ENCODE measurements around the gene AGPS. TPM values are rescaled to one million over a fixed set of nuclear protein-coding genes. Genes with fewer than 3 reads are reported as not detected.

AGPS gene
- total RNA-seq, 2 experiments from 2014 or later: 52.0 to 52.8 TPM

- POLR2A ChIA-PET: no interaction called here
- no peaks in the 10 kb centered on the region for H3K9me3 Mint-ChIP-seq
- peaks cover 17% of the 10 kb centered on the region for H3K36me3 Mint-ChIP-seq (ENCODE audit: low read depth)
- no peak overlapping the region for H3K4me3 Mint-ChIP-seq
- H3K27ac Mint-ChIP-seq: no peak overlapping the region
- no peak for DNase-seq
- H3K27me3 Mint-ChIP-seq: no peaks in the 10 kb centered on the region
- CTCF ChIA-PET: interaction anchor here (0.7 kb wide), 1 partner anchor 21 kb away, joined by 3 read pairs; no protein-coding TSS in a partner anchor
- H3K4me1 Mint-ChIP-seq: no peaks in the 10 kb centered on the region
Measured at GRCh38 chr2:177495945-177496344, 103.4 kb downstream of the AGPS start.

- no peak for DNase-seq
- no peak overlapping the region for H3K4me3 Mint-ChIP-seq
- ChIA-PET POLR2A (no interaction called here), CTCF (no interaction called here)
- H3K27me3 Mint-ChIP-seq: no peaks in the 10 kb centered on the region
- no peaks in the 10 kb centered on the region for H3K9me3 Mint-ChIP-seq
- peaks cover 17% of the 10 kb centered on the region for H3K36me3 Mint-ChIP-seq (ENCODE audit: low read depth)
- H3K27ac Mint-ChIP-seq: no peak overlapping the region
- peaks cover 5% of the 10 kb centered on the region for H3K4me1 Mint-ChIP-seq
Measured at GRCh38 chr2:177496921-177497320, 104.3 kb downstream of the AGPS start.

GRCh38 chr2:177501186-177501585 lies 108.6 kb downstream of the AGPS start:
- H3K27me3 Mint-ChIP-seq: no peaks in the 10 kb centered on the region
- H3K4me3 Mint-ChIP-seq: no peak overlapping the region
- CTCF ChIA-PET: no interaction called here
- DNase-seq: no peak
- no peaks in the 10 kb centered on the region for H3K9me3 Mint-ChIP-seq
- peaks cover 18% of the 10 kb centered on the region for H3K36me3 Mint-ChIP-seq (ENCODE audit: low read depth)
- H3K4me1 Mint-ChIP-seq: peaks cover 5% of the 10 kb centered on the region
- POLR2A ChIA-PET: no interaction called here
- H3K27ac Mint-ChIP-seq: no peak overlapping the region

- no peak for DNase-seq
- Mint-ChIP-seq H3K27ac (no peak overlapping the region), H3K36me3 (ENCODE audit: low read depth) (peaks cover 31% of the 10 kb centered on the region), H3K9me3 (no peaks in the 10 kb centered on the region), H3K4me3 (no peak overlapping the region), H3K27me3 (no peaks in the 10 kb centered on the region), H3K4me1 (no peaks in the 10 kb centered on the region)
- CTCF ChIA-PET: no interaction called here
- POLR2A ChIA-PET: no interaction called here
Measured at GRCh38 chr2:177506505-177506904, 113.9 kb downstream of the AGPS start.

GRCh38 chr2:177506998-177507397 lies 114.4 kb downstream of the AGPS start:
- ChIA-PET CTCF (no interaction called here), POLR2A (no interaction called here)
- Mint-ChIP-seq H3K36me3 (ENCODE audit: low read depth) (peaks cover 31% of the 10 kb centered on the region), H3K9me3 (no peaks in the 10 kb centered on the region), H3K4me3 (no peak overlapping the region), H3K4me1 (no peaks in the 10 kb centered on the region), H3K27me3 (no peaks in the 10 kb centered on the region), H3K27ac (no peak overlapping the region)
- DNase-seq: no peak

- ChIA-PET CTCF (no interaction called here), POLR2A (no interaction called here)
- Mint-ChIP-seq H3K4me1 (peaks cover 6% of the 10 kb centered on the region), H3K9me3 (no peaks in the 10 kb centered on the region), H3K27ac (no peak overlapping the region), H3K27me3 (no peaks in the 10 kb centered on the region), H3K4me3 (no peak overlapping the region), H3K36me3 (ENCODE audit: low read depth) (peaks cover 18% of the 10 kb centered on the region)
- DNase-seq: no peak
Measured at GRCh38 chr2:177516824-177517544, 124.4 kb downstream of the AGPS start.

GRCh38 chr2:177518754-177519153 lies 126.2 kb downstream of the AGPS start:
- Mint-ChIP-seq H3K4me3 (no peak overlapping the region), H3K27ac (no peak overlapping the region), H3K36me3 (ENCODE audit: low read depth) (peaks cover 21% of the 10 kb centered on the region), H3K9me3 (no peaks in the 10 kb centered on the region), H3K27me3 (no peaks in the 10 kb centered on the region), H3K4me1 (peaks cover 6% of the 10 kb centered on the region)
- DNase-seq: no peak
- CTCF ChIA-PET: interaction anchor here (1.4 kb wide), 1 partner anchor 183 kb away, joined by 3 read pairs; no protein-coding TSS in a partner anchor
- POLR2A ChIA-PET: no interaction called here

GRCh38 chr2:177519534-177520115 lies 127.1 kb downstream of the AGPS start:
- ChIA-PET POLR2A (no interaction called here), CTCF (interaction anchor here (1.4 kb wide), 1 partner anchor 184 kb away, joined by 3 read pairs; no protein-coding TSS in a partner anchor)
- H3K4me1 Mint-ChIP-seq: peaks cover 9% of the 10 kb centered on the region
- no peak overlapping the region for H3K4me3 Mint-ChIP-seq
- H3K27ac Mint-ChIP-seq: no peak overlapping the region
- H3K9me3 Mint-ChIP-seq: no peaks in the 10 kb centered on the region
- DNase-seq: no peak
- H3K27me3 Mint-ChIP-seq: no peaks in the 10 kb centered on the region
- H3K36me3 Mint-ChIP-seq (ENCODE audit: low read depth): peaks cover 26% of the 10 kb centered on the region

GRCh38 chr2:177520324-177520723 lies 127.8 kb downstream of the AGPS start:
- no peak for DNase-seq
- Mint-ChIP-seq H3K9me3 (no peaks in the 10 kb centered on the region), H3K27ac (no peak overlapping the region), H3K36me3 (ENCODE audit: low read depth) (peaks cover 29% of the 10 kb centered on the region), H3K27me3 (no peaks in the 10 kb centered on the region), H3K4me3 (no peak overlapping the region), H3K4me1 (peaks cover 12% of the 10 kb centered on the region)
- ChIA-PET CTCF (interaction anchor here (1.4 kb wide), 1 partner anchor 185 kb away, joined by 3 read pairs; no protein-coding TSS in a partner anchor), POLR2A (no interaction called here)

GRCh38 chr2:177523781-177524180 lies 131.2 kb downstream of the AGPS start:
- Mint-ChIP-seq H3K27me3 (no peaks in the 10 kb centered on the region), H3K9me3 (no peaks in the 10 kb centered on the region), H3K36me3 (ENCODE audit: low read depth) (peaks cover 29% of the 10 kb centered on the region), H3K27ac (no peak overlapping the region), H3K4me1 (peaks cover 9% of the 10 kb centered on the region), H3K4me3 (no peak overlapping the region)
- ChIA-PET POLR2A (no interaction called here), CTCF (no interaction called here)
- DNase-seq: no peak

- Mint-ChIP-seq H3K4me1 (peaks cover 9% of the 10 kb centered on the region), H3K27ac (no peak overlapping the region), H3K27me3 (no peaks in the 10 kb centered on the region), H3K9me3 (no peaks in the 10 kb centered on the region), H3K36me3 (ENCODE audit: low read depth) (peaks cover 20% of the 10 kb centered on the region), H3K4me3 (no peak overlapping the region)
- CTCF ChIA-PET: interaction anchor here (0.6 to 0.9 kb wide), 2 partner anchors 190 to 244 kb away, joined by 3 to 4 read pairs; no protein-coding TSS in a partner anchor
- POLR2A ChIA-PET: no interaction called here
- no peak for DNase-seq
Measured at GRCh38 chr2:177525351-177525924, 132.9 kb downstream of the AGPS start.

GRCh38 chr2:177528351-177528933 lies 135.9 kb downstream of the AGPS start:
- ChIA-PET POLR2A (interaction anchor here (0.6 kb wide), 1 partner anchor 13 kb away, joined by 3 read pairs; no protein-coding TSS in a partner anchor), CTCF (interaction anchor here (0.6 kb wide), 1 partner anchor 19 kb away, joined by 3 read pairs; no protein-coding TSS in a partner anchor)
- no peaks in the 10 kb centered on the region for H3K27me3 Mint-ChIP-seq
- H3K4me3 Mint-ChIP-seq: no peak overlapping the region
- H3K36me3 Mint-ChIP-seq (ENCODE audit: low read depth): peaks cover 16% of the 10 kb centered on the region
- no peaks in the 10 kb centered on the region for H3K9me3 Mint-ChIP-seq
- DNase-seq: no peak
- H3K27ac Mint-ChIP-seq: no peak overlapping the region
- peaks cover 9% of the 10 kb centered on the region for H3K4me1 Mint-ChIP-seq

GRCh38 chr2:177529166-177529565 lies 136.6 kb downstream of the AGPS start:
- Mint-ChIP-seq H3K9me3 (no peaks in the 10 kb centered on the region), H3K27me3 (no peaks in the 10 kb centered on the region), H3K27ac (no peak overlapping the region), H3K4me1 (peaks cover 7% of the 10 kb centered on the region), H3K36me3 (ENCODE audit: low read depth) (peaks cover 12% of the 10 kb centered on the region), H3K4me3 (no peak overlapping the region)
- DNase-seq: no peak
- POLR2A ChIA-PET: interaction anchor here (0.6 kb wide), 1 partner anchor 12 kb away, joined by 3 read pairs; no protein-coding TSS in a partner anchor
- CTCF ChIA-PET: no interaction called here

Measured in activated CD4-positive, alpha-beta memory T cell treated with anti-CD3 and anti-CD28 coated beads, Interleukin-2, amount 10 ng/mL, durations not matched to agents 7 days and 5 days (primary cell).